Hematopoietic multipotent progenitor cell treated with erythropoietin and hydrocortisone succinate and interleukin-3 and kit ligand, for 4 days (in vitro differentiated cells): Measurements from ENCODE around the gene POM121.
"Not testable (repeated sequence)": the region's sequence is repeated elsewhere in the genome, so short reads cannot be mapped to it uniquely, and the experiment has no call there.

ENCODE experiments used
- DNase-seq: peaks from one replicate; pipeline ENCODE4 v3.0.0-alpha.2; 2015

Gene POM121

GRCh38 chr7:72949686-72950085 is 24.8 kb downstream of the POM121 start:
- DNase-seq = not testable (repeated sequence)

- DNase-seq = not testable (repeated sequence)
These were observed 25.5 kb downstream of the POM121 start for GRCh38 chr7:72950432-72950831.

GRCh38 chr7:72953901-72954562 is 29.1 kb downstream of the POM121 start:
- DNase-seq = not testable (repeated sequence)

- not testable (repeated sequence) for DNase-seq
These were observed 29.8 kb downstream of the POM121 start for GRCh38 chr7:72954563-72955198.

- not testable (repeated sequence) for DNase-seq
These were observed 35.1 kb downstream of the POM121 start for GRCh38 chr7:72960029-72960428.

- not testable (repeated sequence) for DNase-seq
These were observed 35.9 kb downstream of the POM121 start for GRCh38 chr7:72960626-72961345.

- not testable (repeated sequence) for DNase-seq
These were observed 36.4 kb downstream of the POM121 start for GRCh38 chr7:72961346-72961650.

- DNase-seq = not testable (repeated sequence)
These were observed 38.2 kb downstream of the POM121 start for GRCh38 chr7:72963056-72963455.

- DNase-seq = not testable (repeated sequence)
These were observed 40.5 kb downstream of the POM121 start for GRCh38 chr7:72965186-72965975.

GRCh38 chr7:72966892-72967291 is 42.0 kb downstream of the POM121 start:
- DNase-seq = not testable (repeated sequence)

- DNase-seq = not testable (repeated sequence)
These were observed 44.2 kb downstream of the POM121 start, which contains the start of gene TRIM74 for GRCh38 chr7:72968980-72969516. TSS of gene TRIM74 (minus strand) at chr7:72969466. CDS start at chr7:72966157, 3,309 bp downstream.

GRCh38 chr7:72969688-72970087 is 44.8 kb downstream of the POM121 start:
- not testable (repeated sequence) for DNase-seq

- not testable (repeated sequence) for DNase-seq
These were observed 46.6 kb downstream of the POM121 start for GRCh38 chr7:72971505-72971904.

GRCh38 chr7:72974781-72975180 is 49.9 kb downstream of the POM121 start:
- DNase-seq = not testable (repeated sequence)

GRCh38 chr7:72975656-72976286 is 50.9 kb downstream of the POM121 start:
- DNase-seq = not testable (repeated sequence)

- DNase-seq = not testable (repeated sequence)
These were observed 51.5 kb downstream of the POM121 start for GRCh38 chr7:72976434-72976833.

GRCh38 chr7:72980382-72980781 is 55.5 kb downstream of the POM121 start:
- not testable (repeated sequence) for DNase-seq

- not testable (repeated sequence) for DNase-seq
These were observed 57.2 kb downstream of the POM121 start for GRCh38 chr7:72982084-72982483.

- DNase-seq = not testable (repeated sequence)
These were observed 65.4 kb downstream of the POM121 start for GRCh38 chr7:72990146-72990913.

GRCh38 chr7:72995484-72995883 is 70.6 kb downstream of the POM121 start:
- not testable (repeated sequence) for DNase-seq

GRCh38 chr7:72997447-72997846 is 72.6 kb downstream of the POM121 start:
- not testable (repeated sequence) for DNase-seq
